ENCODE data around the gene SOCS1.

The SOCS1 gene

GRCh38 chr16:11245222-11245737, 10.7 kb downstream of the SOCS1 start:
- DNase-seq (ENCODE audit: low spot score): no peak

- DNase-seq (ENCODE audit: low spot score): no peak
Observed at GRCh38 chr16:11242658-11243057, 13.3 kb downstream of the SOCS1 start.

- DNase-seq (ENCODE audit: low spot score): no peak
Observed at GRCh38 chr16:11241480-11242204, 14.4 kb downstream of the SOCS1 start.

- no peak for DNase-seq (ENCODE audit: low spot score)
Observed at GRCh38 chr16:11240636-11241473, 15.1 kb downstream of the SOCS1 start.

- no peak for DNase-seq (ENCODE audit: low spot score)
Observed at GRCh38 chr16:11239644-11240632, 16.1 kb downstream of the SOCS1 start.

- DNase-seq (ENCODE audit: low spot score): no peak
Observed at GRCh38 chr16:11238272-11239202, 17.5 kb downstream of the SOCS1 start.

GRCh38 chr16:11236461-11237254, 19.3 kb downstream of the SOCS1 start:
- no peak for DNase-seq (ENCODE audit: low spot score)

GRCh38 chr16:11235703-11235991, 20.4 kb downstream of the SOCS1 start:
- no peak for DNase-seq (ENCODE audit: low spot score)

- DNase-seq (ENCODE audit: low spot score): no peak
Observed at GRCh38 chr16:11234884-11235702, 20.9 kb downstream of the SOCS1 start.

GRCh38 chr16:11233727-11234376, 22.2 kb downstream of the SOCS1 start:
- DNase-seq (ENCODE audit: low spot score): no peak

GRCh38 chr16:11232852-11233726, 22.9 kb downstream of the SOCS1 start:
- no peak for DNase-seq (ENCODE audit: low spot score)

GRCh38 chr16:11232302-11232851, 23.6 kb downstream of the SOCS1 start:
- no peak for DNase-seq (ENCODE audit: low spot score)

GRCh38 chr16:11231367-11231970, 24.5 kb downstream of the SOCS1 start:
- no peak for DNase-seq (ENCODE audit: low spot score)

GRCh38 chr16:11229906-11230305, 26.1 kb downstream of the SOCS1 start:
- no peak for DNase-seq (ENCODE audit: low spot score)

GRCh38 chr16:11229432-11229831, 26.6 kb downstream of the SOCS1 start:
- no peak for DNase-seq (ENCODE audit: low spot score)

GRCh38 chr16:11225677-11226549, 30.1 kb downstream of the SOCS1 start:
- DNase-seq (ENCODE audit: low spot score): no peak
